Measurements from ENCODE around the gene ELSPBP1.

DNA sequence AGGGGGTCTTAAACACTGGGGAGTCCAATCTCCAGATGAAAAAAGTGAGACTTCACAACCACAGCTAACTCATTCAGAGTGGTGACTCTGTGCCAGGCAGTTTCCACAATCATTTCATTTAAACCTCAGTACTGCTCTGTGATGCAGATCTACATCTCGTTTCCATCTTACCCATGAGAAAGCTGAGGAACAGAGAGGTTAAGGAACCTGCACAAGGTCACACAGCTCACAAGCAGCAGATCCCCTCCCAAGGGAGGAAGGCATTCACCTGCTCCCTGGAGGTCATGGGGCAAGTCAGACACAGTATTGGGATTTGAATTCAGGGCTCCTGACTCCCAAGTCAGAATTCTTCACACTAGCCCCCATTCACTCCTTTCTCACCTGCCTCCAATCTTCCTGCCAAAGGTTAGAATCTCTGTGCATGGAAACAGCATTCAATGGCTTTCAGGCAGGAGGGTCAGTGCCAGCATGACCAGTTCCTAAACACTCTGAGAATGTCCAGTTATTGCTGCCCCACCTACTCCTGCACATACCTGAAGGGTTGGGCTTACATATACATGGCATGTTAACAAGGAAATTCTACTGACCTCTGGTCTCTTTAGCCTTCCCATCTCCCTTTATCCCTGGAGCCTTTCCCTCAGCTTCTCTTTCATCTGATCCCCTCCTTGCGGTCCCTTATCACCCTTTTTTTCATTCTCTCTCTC is 47.6 kb downstream of the ELSPBP1 start:
- TF ChIP-seq ZC3H10 (CRISPR knock-in tag; IDR thresholded peaks at IDR 0.05) (no peak), ISL1 (CRISPR knock-in tag; IDR thresholded peaks at IDR 0.05) (no peak), ZFP30 (CRISPR knock-in tag; IDR thresholded peaks at IDR 0.05) (no peak), ZFP3 (CRISPR knock-in tag; IDR thresholded peaks at IDR 0.05) (no peak), GLIS3 (CRISPR knock-in tag; IDR thresholded peaks at IDR 0.05) (no peak), ARNTL (CRISPR knock-in tag; IDR thresholded peaks at IDR 0.05; ENCODE audit: borderline replicate concordance, low read depth) (no peak), ESRRG (CRISPR knock-in tag; IDR thresholded peaks at IDR 0.05) (no peak), ZNF565 (CRISPR knock-in tag; conservative IDR thresholded peaks at IDR 0.05; ENCODE audit: low read depth) (no peak), CSRNP3 (CRISPR knock-in tag; IDR thresholded peaks at IDR 0.05) (no peak), TOX (CRISPR knock-in tag; IDR thresholded peaks at IDR 0.05; ENCODE audit: borderline replicate concordance) (no peak), RARB (CRISPR knock-in tag; IDR thresholded peaks at IDR 0.05) (no peak)
- TF ChIP-seq, protein P1, sequence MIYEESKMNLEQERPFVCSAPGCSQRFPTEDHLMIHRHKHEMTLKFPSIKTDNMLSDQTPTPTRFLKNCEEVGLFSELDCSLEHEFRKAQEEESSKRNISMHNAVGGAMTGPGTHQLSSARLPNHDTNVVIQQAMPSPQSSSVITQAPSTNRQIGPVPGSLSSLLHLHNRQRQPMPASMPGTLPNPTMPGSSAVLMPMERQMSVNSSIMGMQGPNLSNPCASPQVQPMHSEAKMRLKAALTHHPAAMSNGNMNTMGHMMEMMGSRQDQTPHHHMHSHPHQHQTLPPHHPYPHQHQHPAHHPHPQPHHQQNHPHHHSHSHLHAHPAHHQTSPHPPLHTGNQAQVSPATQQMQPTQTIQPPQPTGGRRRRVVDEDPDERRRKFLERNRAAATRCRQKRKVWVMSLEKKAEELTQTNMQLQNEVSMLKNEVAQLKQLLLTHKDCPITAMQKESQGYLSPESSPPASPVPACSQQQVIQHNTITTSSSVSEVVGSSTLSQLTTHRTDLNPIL (CRISPR knock-in tag; IDR thresholded peaks at IDR 0.05; ENCODE audit: low read depth) = no peak
